Activated CD8-positive, alpha-beta memory T cell treated with anti-CD3 and anti-CD28 coated beads, Interleukin-2, amount 50 U/mL, for 4 hours (primary cell): ENCODE measurements around the gene CYP4A11.
"Not testable (repeated sequence)": the region's sequence is repeated elsewhere in the genome, so short reads cannot be mapped to it uniquely, and the experiment has no call there.

Experiments
- DNase-seq: peaks from one replicate; pipeline ENCODE4 v3.0.0-alpha.2; 2020

The CYP4A11 gene

DNA sequence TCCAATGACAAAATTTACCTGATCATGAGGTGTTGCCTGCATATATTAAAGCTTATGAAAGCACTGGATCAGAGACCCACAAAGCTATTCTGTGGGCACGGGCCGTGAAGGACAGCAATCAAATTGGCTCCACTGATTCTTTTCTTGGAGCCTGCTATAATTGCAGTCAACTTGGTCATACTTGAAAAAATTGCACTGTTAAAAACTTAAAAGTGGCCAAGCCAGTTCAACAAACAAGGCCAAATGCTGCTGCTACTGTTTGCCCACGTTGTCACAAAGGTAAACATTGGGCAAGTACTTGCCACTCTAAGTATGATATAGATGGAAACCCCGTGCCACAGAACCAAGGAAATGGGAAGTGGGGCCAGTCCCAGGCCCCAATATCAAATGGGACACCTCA, 37.8 kb downstream of the CYP4A11 start:
- no peak for DNase-seq

DNA sequence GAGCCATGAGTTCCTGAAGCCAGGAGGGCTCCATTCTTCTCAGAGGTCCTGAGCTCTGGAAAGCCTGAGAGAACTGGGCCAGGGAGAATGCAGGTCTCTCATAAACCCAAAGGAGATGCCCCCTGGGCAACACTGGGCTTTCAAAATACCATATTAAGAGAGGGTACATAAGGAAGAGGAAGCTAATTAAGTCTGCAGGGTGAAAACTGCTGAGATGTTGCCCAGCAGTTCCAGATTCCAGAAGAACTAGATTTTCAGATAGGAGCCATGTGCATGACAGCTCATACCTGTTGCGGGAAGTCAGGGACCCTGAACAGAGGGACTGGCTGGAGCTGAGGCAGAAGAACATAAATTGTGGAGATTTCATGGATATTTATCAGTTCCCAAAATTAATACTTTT, 40.9 kb downstream of the CYP4A11 start:
- DNase-seq, result no peak

- not testable (repeated sequence) for DNase-seq
Measured at GRCh38 chr1:46881656-46882055, 59.6 kb downstream of the CYP4A11 start.
